ENCODE results near the gene SLC41A2. TPM values are rescaled to one million over a fixed set of nuclear protein-coding genes. Genes with fewer than 3 reads are reported as not detected.

SLC41A2 gene
- total and polyA plus RNA-seq, 2 of the 13 experiments (the other 11 are each of a cell fraction or from before 2014, with no cell fraction given), result 2.3 to 12.8 TPM

DNA sequence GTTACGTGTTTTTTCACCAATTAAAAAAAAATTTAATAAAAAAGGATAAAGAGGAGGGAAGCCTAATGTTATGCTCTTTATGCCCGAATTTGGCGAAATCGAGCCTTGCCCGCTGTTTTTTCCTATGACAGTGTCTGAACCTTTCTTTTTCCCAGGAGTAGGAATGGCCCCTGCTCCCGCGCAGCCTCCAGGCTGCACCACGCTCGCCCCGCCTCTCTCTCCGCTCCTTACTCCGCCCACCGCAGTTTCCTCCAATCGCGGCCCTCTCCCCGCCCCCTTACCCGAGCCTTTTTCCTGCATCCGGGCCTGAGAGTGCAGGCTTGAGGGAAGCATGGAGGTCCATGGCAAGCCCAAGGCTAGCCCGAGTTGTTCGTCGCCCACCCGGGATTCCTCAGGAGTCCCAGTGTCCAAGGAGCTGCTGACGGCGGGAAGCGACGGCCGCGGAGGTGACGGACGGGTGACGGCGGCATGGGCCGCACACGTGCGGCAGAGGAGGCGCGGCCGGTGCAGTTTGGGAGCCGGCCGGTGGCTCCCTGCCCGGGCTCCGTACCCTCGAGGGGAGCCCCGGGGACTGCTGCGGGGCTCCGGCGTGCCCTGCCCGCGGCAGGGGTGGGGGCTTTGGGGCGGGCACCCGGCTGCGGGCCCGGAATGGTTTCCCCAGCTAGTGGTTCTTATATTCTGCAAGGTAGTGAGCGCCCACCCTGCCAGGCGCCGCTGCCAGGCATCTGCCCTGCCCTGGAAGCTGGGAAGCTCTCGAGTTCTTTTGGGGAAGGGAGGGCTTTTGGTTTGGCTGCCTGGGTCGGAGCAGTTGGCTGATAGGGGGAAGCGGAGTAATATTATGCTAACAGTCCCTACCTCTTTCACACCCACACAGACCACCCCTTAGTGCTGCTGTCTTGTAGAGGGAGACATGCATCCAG, 28.2 kb upstream of the SLC41A2 start, which contains the start of gene NOPCHAP1 (continued):
- TF ChIP-seq MYNN (CRISPR knock-in tag; IDR thresholded peaks at IDR 0.05; ENCODE audit: low read depth), result peak; percentile 39; the same call in 1 of the 2 replicates
- no peak for TF ChIP-seq HMGA1 (CRISPR knock-in tag; conservative IDR thresholded peaks at IDR 0.05)
- peak; percentile 43 for TF ChIP-seq THAP11 (CRISPR knock-in tag; IDR thresholded peaks at IDR 0.05)
- no peak for TF ChIP-seq ZNF121 (CRISPR knock-in tag; IDR thresholded peaks at IDR 0.05)
- TF ChIP-seq ZNF292 (CRISPR knock-in tag; IDR thresholded peaks at IDR 0.05; ENCODE audit: borderline replicate concordance, low read depth), result 0 out of 2 replicates have a peak, but pooled peaks have one; percentile 14
- TF ChIP-seq ZNF543 (CRISPR knock-in tag; IDR thresholded peaks at IDR 0.05), result no peak
- TF ChIP-seq, protein P1, sequence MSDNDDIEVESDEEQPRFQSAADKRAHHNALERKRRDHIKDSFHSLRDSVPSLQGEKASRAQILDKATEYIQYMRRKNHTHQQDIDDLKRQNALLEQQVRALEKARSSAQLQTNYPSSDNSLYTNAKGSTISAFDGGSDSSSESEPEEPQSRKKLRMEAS (IDR thresholded peaks at IDR 0.05), result peak; percentile 77
- TF ChIP-seq HNF4G (IDR thresholded peaks at IDR 0.05; ENCODE audit: borderline replicate concordance, low read depth, low read length), result no peak
- peak; percentile 72; the same call in 1 of the 2 replicates for TF ChIP-seq HNF4G (CRISPR knock-in tag; IDR thresholded peaks at IDR 0.05; ENCODE audit: borderline replicate concordance, low read depth)
- peak; percentile 54 for TF ChIP-seq RBM39 (IDR thresholded peaks at IDR 0.05; ENCODE audit: low read depth, low read length, poor library complexity, severe bottlenecking)
- TF ChIP-seq PHF8 (CRISPR knock-in tag; IDR thresholded peaks at IDR 0.05), result peak; percentile 94
- no peak for TF ChIP-seq GATAD2A (CRISPR knock-in tag; IDR thresholded peaks at IDR 0.05)
- TF ChIP-seq ZNF468 (CRISPR knock-in tag; IDR thresholded peaks at IDR 0.05), result no peak
- no peak for TF ChIP-seq ZNF770 (CRISPR knock-in tag; IDR thresholded peaks at IDR 0.05)
- no peak for TF ChIP-seq ZNF24 (IDR thresholded peaks at IDR 0.05)
- peak; percentile 43; the same call in 1 of the 2 replicates for TF ChIP-seq BHLHE40 (IDR thresholded peaks at IDR 0.05; ENCODE audit: low read length)
- TF ChIP-seq, protein P2, sequence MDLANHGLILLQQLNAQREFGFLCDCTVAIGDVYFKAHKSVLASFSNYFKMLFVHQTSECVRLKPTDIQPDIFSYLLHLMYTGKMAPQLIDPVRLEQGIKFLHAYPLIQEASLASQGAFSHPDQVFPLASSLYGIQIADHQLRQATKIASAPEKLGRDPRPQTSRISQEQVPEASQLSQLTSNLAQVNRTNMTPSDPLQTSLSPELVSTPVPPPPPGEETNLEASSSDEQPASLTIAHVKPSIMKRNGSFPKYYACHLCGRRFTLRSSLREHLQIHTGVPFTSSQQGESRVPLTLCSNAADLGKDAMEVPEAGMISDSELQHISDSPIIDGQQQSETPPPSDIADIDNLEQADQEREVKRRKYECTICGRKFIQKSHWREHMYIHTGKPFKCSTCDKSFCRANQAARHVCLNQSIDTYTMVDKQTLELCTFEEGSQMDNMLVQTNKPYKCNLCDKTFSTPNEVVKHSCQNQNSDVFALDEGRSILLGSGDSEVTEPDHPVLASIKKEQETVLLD (CRISPR knock-in tag; IDR thresholded peaks at IDR 0.05; ENCODE audit: low read depth), result no peak
- TF ChIP-seq, protein P3, sequence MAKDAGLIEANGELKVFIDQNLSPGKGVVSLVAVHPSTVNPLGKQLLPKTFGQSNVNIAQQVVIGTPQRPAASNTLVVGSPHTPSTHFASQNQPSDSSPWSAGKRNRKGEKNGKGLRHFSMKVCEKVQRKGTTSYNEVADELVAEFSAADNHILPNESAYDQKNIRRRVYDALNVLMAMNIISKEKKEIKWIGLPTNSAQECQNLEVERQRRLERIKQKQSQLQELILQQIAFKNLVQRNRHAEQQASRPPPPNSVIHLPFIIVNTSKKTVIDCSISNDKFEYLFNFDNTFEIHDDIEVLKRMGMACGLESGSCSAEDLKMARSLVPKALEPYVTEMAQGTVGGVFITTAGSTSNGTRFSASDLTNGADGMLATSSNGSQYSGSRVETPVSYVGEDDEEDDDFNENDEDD (CRISPR knock-in tag; IDR thresholded peaks at IDR 0.05; ENCODE audit: borderline replicate concordance), result no peak
- TF ChIP-seq REL (CRISPR knock-in tag; conservative IDR thresholded peaks at IDR 0.05), result no peak
- no peak for TF ChIP-seq PLRG1 (conservative IDR thresholded peaks at IDR 0.05)
- TF ChIP-seq LCORL (IDR thresholded peaks at IDR 0.05), result no peak
- 0 out of 2 replicates have a peak, but pooled peaks have one; percentile 46 for TF ChIP-seq LCORL (CRISPR knock-in tag; IDR thresholded peaks at IDR 0.05)
- TF ChIP-seq POGZ (CRISPR knock-in tag; IDR thresholded peaks at IDR 0.05), result peak; percentile 77
- TF ChIP-seq, protein P4, sequence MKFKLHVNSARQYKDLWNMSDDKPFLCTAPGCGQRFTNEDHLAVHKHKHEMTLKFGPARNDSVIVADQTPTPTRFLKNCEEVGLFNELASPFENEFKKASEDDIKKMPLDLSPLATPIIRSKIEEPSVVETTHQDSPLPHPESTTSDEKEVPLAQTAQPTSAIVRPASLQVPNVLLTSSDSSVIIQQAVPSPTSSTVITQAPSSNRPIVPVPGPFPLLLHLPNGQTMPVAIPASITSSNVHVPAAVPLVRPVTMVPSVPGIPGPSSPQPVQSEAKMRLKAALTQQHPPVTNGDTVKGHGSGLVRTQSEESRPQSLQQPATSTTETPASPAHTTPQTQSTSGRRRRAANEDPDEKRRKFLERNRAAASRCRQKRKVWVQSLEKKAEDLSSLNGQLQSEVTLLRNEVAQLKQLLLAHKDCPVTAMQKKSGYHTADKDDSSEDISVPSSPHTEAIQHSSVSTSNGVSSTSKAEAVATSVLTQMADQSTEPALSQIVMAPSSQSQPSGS (CRISPR knock-in tag; IDR thresholded peaks at IDR 0.05), result 0 out of 2 replicates have a peak, but pooled peaks have one; percentile 12

All from HepG2 (cell line).